GM12872 (cell line): ENCODE results near the gene PTPRN2.

Source experiments
- CTCF ChIP-seq: IDR thresholded peaks from 3 replicates; pipeline ENCODE4 v1.5.1; 2011; ENCODE audit warnings: low read depth, mild to moderate bottlenecking, low read length, moderate library complexity; ENCODE audit not compliant: insufficient read depth

The PTPRN2 gene

GRCh38 chr7:158548726-158549125, 38.9 kb downstream of the PTPRN2 start:
- TF ChIP-seq CTCF, result no peak

GRCh38 chr7:158547817-158548216, 39.8 kb downstream of the PTPRN2 start:
- TF ChIP-seq CTCF, result no peak

- TF ChIP-seq CTCF, result no peak
These were observed 41.0 kb downstream of the PTPRN2 start for GRCh38 chr7:158546626-158547025.

- TF ChIP-seq CTCF, result no peak
These were observed 41.4 kb downstream of the PTPRN2 start for GRCh38 chr7:158546214-158546613.

- TF ChIP-seq CTCF, result no peak
These were observed 42.9 kb downstream of the PTPRN2 start for GRCh38 chr7:158544708-158545107.

- TF ChIP-seq CTCF, result no peak
These were observed 43.8 kb downstream of the PTPRN2 start for GRCh38 chr7:158543840-158544239.

- no peak for TF ChIP-seq CTCF
These were observed 44.7 kb downstream of the PTPRN2 start for GRCh38 chr7:158542651-158543566.
